Chondrocyte (in vitro differentiated cells): ENCODE results near the gene PAQR5. TPM values are rescaled to one million over a fixed set of nuclear protein-coding genes. Genes with fewer than 3 reads are reported as not detected.

Source experiments
- DNase-seq: peaks from one replicate; pipeline ENCODE4 v3.0.0; 2021; ENCODE audit warnings: mixed read lengths, low spot score
- H3K27ac Mint-ChIP-seq: one replicate; pipeline ENCODE4 v1.8.0; 2021; ENCODE audit warnings: mild to moderate bottlenecking, moderate library complexity, mixed read lengths; ENCODE audit not compliant: unreplicated experiment
- H3K27me3 Mint-ChIP-seq: 2 replicates; pipeline ENCODE4 v1.8.0; 2021; ENCODE audit warnings: low read depth, mixed read lengths
- H3K36me3 Mint-ChIP-seq: 2 replicates; pipeline ENCODE4 v1.8.0; 2021; ENCODE audit warnings: low read depth, mixed read lengths
- H3K4me1 Mint-ChIP-seq: 2 replicates; pipeline ENCODE4 v1.8.0; 2021; ENCODE audit warnings: low read depth, mild to moderate bottlenecking, mixed read lengths
- H3K4me3 Mint-ChIP-seq: one replicate; pipeline ENCODE4 v1.8.0; 2021; ENCODE audit warnings: mild to moderate bottlenecking, moderate library complexity, mixed read lengths; ENCODE audit not compliant: unreplicated experiment
- H3K9me3 Mint-ChIP-seq: 2 replicates; pipeline ENCODE4 v1.8.0; 2021; ENCODE audit warnings: low read depth, mixed read lengths
- total RNA-seq: library from RNA; stranded (reverse); gene quantifications from 3 replicates; pipeline ENCODE4 v1.2.1, GENCODE V29; 2021
- TF ChIP-seq, protein P1 (sequence below): fragments of 200-600 bp; sonication (generic); IDR thresholded peaks from 2 replicates; pipeline ENCODE4 v1.5.0; 2021; ENCODE audit warnings: antibody characterized with exemption, mild to moderate bottlenecking, moderate library complexity

PAQR5 gene
- total RNA-seq, 1 donor from 2014 or later: 0.20 TPM

DNA sequence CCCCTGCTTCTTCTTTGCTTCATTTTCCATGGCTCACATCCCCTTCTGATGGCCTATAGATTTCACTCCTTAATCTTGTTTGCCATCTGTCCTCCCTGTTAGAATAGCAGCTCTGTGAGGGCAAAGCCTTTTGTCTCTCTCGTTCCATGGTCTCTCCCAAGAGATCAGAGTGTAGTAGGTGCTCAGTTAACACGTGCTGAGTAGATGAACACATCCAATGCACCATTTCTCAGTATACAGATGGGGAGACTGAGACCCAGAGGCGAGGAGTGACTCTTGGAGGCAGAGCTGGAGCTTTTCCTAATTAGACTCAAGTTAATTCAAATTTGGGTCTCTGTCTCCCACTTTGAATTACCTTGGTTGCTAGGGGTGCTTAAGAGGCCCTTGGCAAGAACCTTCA lies 4.2 kb downstream of the PAQR5 start:
- H3K27me3 Mint-ChIP-seq: peaks cover 4% of the 10 kb centered on the region
- TF ChIP-seq, protein P1, sequence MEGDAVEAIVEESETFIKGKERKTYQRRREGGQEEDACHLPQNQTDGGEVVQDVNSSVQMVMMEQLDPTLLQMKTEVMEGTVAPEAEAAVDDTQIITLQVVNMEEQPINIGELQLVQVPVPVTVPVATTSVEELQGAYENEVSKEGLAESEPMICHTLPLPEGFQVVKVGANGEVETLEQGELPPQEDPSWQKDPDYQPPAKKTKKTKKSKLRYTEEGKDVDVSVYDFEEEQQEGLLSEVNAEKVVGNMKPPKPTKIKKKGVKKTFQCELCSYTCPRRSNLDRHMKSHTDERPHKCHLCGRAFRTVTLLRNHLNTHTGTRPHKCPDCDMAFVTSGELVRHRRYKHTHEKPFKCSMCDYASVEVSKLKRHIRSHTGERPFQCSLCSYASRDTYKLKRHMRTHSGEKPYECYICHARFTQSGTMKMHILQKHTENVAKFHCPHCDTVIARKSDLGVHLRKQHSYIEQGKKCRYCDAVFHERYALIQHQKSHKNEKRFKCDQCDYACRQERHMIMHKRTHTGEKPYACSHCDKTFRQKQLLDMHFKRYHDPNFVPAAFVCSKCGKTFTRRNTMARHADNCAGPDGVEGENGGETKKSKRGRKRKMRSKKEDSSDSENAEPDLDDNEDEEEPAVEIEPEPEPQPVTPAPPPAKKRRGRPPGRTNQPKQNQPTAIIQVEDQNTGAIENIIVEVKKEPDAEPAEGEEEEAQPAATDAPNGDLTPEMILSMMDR: no peak
- peaks cover 2% of the 10 kb centered on the region for H3K9me3 Mint-ChIP-seq
- no peak overlapping the region for H3K4me3 Mint-ChIP-seq
- no peak for DNase-seq
- H3K36me3 Mint-ChIP-seq: no peaks in the 10 kb centered on the region
- peaks cover 27% of the 10 kb centered on the region for H3K4me1 Mint-ChIP-seq
- no peak overlapping the region for H3K27ac Mint-ChIP-seq

DNA sequence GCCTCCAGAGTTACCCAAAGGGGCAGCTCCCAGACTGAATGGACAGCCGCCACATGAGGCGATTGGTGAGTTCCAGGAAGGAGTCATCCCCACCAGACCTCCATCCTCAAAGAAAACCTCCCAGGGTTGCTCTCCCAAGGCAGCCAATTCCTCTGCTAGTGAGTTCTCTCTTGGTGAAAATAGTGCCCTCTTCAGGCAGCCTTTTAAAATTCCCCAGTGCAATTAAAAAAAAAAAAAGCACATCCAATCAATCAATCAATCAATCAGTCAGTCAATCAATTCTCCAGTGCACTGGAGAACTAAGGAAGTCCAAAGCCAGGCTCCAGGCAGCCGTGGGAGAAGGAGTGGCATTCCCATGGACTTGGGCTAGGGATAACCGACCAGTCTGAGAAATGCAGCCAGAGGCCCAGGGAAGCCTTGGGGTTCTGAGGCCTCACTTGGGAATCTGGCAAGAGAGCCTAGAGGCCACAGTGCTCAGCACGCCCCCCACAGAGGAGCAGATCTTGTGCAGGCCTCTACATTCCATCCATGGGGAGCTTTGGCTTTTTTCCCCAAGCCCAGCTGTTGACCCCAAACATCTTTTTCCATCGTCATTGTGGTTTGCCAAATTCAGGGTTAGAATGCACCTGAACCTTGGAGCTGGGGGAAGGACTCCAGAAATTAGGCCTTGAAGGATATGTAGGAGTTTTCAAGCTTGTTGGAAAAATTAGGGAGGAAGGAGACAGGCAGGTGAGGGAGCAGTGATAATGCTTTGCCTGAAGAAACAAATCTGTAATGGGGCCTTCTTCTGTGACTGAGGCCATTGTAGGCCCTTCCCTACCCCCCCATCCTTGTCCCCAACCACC lies 4.8 kb downstream of the PAQR5 start:
- no peak for DNase-seq
- TF ChIP-seq, protein P1: peak; percentile 45
- Mint-ChIP-seq H3K4me1 (peaks cover 27% of the 10 kb centered on the region), H3K27ac (no peak overlapping the region), H3K36me3 (no peaks in the 10 kb centered on the region), H3K4me3 (no peak overlapping the region), H3K9me3 (peaks cover 2% of the 10 kb centered on the region), H3K27me3 (peaks cover 4% of the 10 kb centered on the region)

DNA sequence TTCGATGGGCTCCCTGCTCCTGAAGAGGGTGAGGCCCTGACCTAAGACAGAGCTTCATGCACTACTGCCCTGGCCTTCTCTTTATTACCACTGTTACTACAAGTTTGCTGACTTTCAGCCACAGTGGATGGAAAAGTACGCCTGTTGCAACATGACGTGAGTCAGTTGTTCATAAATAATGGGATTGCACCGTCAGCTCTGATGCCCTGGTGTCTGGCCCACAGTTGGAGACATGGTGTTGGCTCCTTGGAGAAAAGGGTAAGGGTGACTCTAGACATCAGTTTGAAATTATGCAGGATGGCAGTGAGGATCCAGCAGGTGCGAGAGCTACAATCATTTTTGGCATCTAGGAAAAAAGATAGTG lies 5.5 kb downstream of the PAQR5 start:
- TF ChIP-seq, protein P1: no peak
- no peak overlapping the region for H3K27ac Mint-ChIP-seq

DNA sequence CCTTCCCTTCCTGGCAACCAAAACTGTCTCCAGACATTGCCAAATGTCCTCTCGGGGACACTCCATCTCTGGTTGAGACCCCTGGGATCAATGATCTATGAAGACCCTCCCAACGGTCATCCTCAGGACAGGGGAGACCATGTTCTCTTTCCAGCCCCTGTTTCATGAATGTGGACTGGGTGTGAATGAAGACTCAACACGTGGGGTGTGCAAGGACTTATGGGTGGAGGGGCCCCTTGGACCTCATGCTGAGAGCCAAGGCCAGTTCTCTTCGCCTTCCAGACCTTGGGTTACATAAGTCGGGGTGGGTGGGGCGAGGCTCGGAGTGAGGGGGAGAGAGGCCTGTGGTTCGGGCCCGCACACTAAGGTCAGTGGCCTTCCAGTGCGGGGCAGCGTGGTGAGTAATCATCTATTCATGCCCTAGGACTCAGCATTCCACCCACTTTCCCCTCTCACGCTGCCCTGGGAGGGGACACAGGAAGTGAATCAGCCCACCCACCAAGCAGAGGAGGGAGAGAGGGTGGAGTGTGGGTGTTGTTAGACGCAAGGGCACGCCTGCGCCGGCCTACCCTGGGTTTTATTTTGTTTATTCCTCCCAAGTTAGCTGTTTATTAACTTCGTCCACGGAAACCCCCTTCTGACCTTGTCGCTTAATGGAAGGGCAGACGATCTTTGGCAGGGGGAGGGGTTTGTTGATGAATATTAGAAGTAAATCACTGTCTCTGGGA lies 6.7 kb downstream of the PAQR5 start:
- DNase-seq: no peak
- Mint-ChIP-seq H3K36me3 (no peaks in the 10 kb centered on the region), H3K27ac (peak overlapping the region; percentile 9), H3K9me3 (peaks cover 2% of the 10 kb centered on the region), H3K4me3 (no peak overlapping the region), H3K4me1 (peaks cover 23% of the 10 kb centered on the region), H3K27me3 (no peaks in the 10 kb centered on the region)
- TF ChIP-seq, protein P1: no peak

More for the DNA sequence above, 5.5 kb downstream of the PAQR5 start:
- no peak for DNase-seq
- Mint-ChIP-seq H3K9me3 (peaks cover 2% of the 10 kb centered on the region), H3K4me3 (no peak overlapping the region), H3K4me1 (peaks cover 27% of the 10 kb centered on the region), H3K36me3 (no peaks in the 10 kb centered on the region), H3K27me3 (peaks cover 4% of the 10 kb centered on the region)

DNA sequence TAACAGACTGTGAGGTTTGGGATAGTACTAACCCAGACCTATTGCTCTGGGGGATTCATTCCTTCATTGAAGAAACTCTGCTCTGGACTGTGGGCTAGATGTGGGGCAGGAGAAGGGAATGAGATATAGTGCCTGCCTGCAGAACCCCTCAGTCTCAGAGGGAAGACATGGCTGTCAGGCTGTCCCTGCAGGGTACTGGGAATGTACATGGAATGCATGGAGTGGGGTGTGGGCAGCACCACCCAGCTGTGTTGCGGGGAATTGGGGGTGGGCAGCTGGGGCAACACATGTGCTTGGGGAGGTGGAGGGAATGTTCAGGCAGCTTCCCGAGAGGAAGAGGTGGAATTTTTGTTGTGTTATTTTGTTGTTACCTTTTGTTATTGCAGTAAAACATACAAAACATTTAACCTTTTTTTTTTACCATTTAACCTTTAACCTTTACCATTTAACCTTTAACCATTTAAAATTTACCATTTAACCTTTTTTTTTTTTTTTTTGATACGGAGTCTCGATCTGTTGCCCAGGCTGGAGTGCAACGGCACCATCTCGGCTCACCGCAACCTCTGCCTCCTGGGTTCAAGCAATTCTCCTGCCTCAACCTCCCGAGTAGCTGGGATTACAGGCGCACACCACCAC lies 7.3 kb downstream of the PAQR5 start:
- no peak for DNase-seq
- H3K27me3 Mint-ChIP-seq: no peaks in the 10 kb centered on the region
- no peaks in the 10 kb centered on the region for H3K36me3 Mint-ChIP-seq
- H3K4me3 Mint-ChIP-seq: no peak overlapping the region
- TF ChIP-seq, protein P1: no peak
- H3K4me1 Mint-ChIP-seq: peaks cover 23% of the 10 kb centered on the region
- peaks cover 2% of the 10 kb centered on the region for H3K9me3 Mint-ChIP-seq
- peak overlapping the region; percentile 28 for H3K27ac Mint-ChIP-seq
